Loucy (cell line): ENCODE measurements around the gene MOGAT3.

ENCODE experiments used
- H2AFZ ChIP-seq: fragments of 200-600 bp; sonication (generic); 2 replicates; pipeline ENCODE4 v1.6.0; 2016; ENCODE audit warnings: antibody characterized with exemption, mild to moderate bottlenecking, low read length, moderate library complexity
- H3F3A ChIP-seq: fragments of 200-600 bp; 2 replicates; pipeline ENCODE4 v1.6.0; 2016; ENCODE audit warnings: antibody characterized with exemption, low read depth, mild to moderate bottlenecking
- H3K27me3 ChIP-seq: fragments of 200-600 bp; sonication (generic); 2 replicates; pipeline ENCODE4 v1.6.1; 2014; ENCODE audit warnings: low read length, mild to moderate bottlenecking; ENCODE audit not compliant: insufficient read depth, poor library complexity, severe bottlenecking
- H3K36me3 ChIP-seq: fragments of 200-600 bp; sonication (generic); 2 replicates; pipeline ENCODE4 v1.6.1; 2016; ENCODE audit warnings: low read length; ENCODE audit not compliant: insufficient read depth
- H3K4me1 ChIP-seq: fragments of 200-600 bp; sonication (generic); 2 replicates; pipeline ENCODE4 v1.5.1; 2014; ENCODE audit warnings: low read length, mild to moderate bottlenecking; ENCODE audit not compliant: insufficient read depth, poor library complexity, severe bottlenecking
- H3K4me2 ChIP-seq: fragments of 200-600 bp; sonication (generic); 2 replicates; pipeline ENCODE4 v1.6.0; 2014; ENCODE audit warnings: antibody characterized with exemption, low read length, low read depth, mild to moderate bottlenecking; ENCODE audit not compliant: poor library complexity, severe bottlenecking
- H3K4me3 ChIP-seq: fragments of 200-600 bp; sonication (generic); 2 replicates; pipeline ENCODE4 v1.5.1; 2014; ENCODE audit warnings: low read length, mild to moderate bottlenecking, mixed read lengths; ENCODE audit not compliant: poor library complexity, severe bottlenecking
- H3K79me2 ChIP-seq: fragments of 200-600 bp; sonication (generic); 2 replicates; pipeline ENCODE4 v1.6.1; 2014; ENCODE audit warnings: low read length; ENCODE audit not compliant: insufficient read depth
- H3K9ac ChIP-seq: fragments of 200-600 bp; sonication (generic); 2 replicates; pipeline ENCODE4 v1.6.0; 2014; ENCODE audit warnings: mild to moderate bottlenecking, low read depth, low read length, moderate library complexity; ENCODE audit not compliant: poor library complexity, severe bottlenecking
- H3K9me2 ChIP-seq: fragments of 200-600 bp; sonication (generic); replicated peaks from 2 replicates; pipeline ENCODE4 v1.6.1; 2016; ENCODE audit warnings: low read depth, low read length, mixed read lengths
- H3K9me3 ChIP-seq: fragments of 200-600 bp; sonication (generic); 2 replicates; pipeline ENCODE4 v1.6.1; 2014; ENCODE audit warnings: mild to moderate bottlenecking, antibody characterized with exemption, low read length, low read depth; ENCODE audit not compliant: insufficient read depth
- H4K20me1 ChIP-seq: fragments of 200-600 bp; sonication (generic); 2 replicates; pipeline ENCODE4 v1.6.0; 2014; ENCODE audit warnings: antibody characterized with exemption, low read length, mild to moderate bottlenecking; ENCODE audit not compliant: insufficient read depth, poor library complexity, severe bottlenecking
- CTCF ChIP-seq: fragments of 200-600 bp; sonication (generic); conservative IDR thresholded peaks from 2 replicates; pipeline ENCODE4 v1.5.1; 2014; ENCODE audit warnings: mild to moderate bottlenecking, antibody characterized with exemption, low read length
- EZH2phosphoT487 ChIP-seq: fragments of 200-600 bp; IDR thresholded peaks from 2 replicates; pipeline ENCODE4 v1.6.1; 2018; ENCODE audit warnings: antibody characterized with exemption, mild to moderate bottlenecking, moderate library complexity, borderline replicate concordance

Gene MOGAT3

GRCh38 chr7:101232141-101232850 lies 31.5 kb upstream of the MOGAT3 start:
- Histone ChIP-seq H3K27me3 (no peaks in the 10 kb centered on the region), H3F3A (no peaks in the 10 kb centered on the region), H3K79me2 (no peaks in the 10 kb centered on the region), H4K20me1 (no peaks in the 10 kb centered on the region), H3K4me3 (no peak overlapping the region), H3K36me3 (no peaks in the 10 kb centered on the region), H3K9me3 (no peaks in the 10 kb centered on the region), H2AFZ (no peak overlapping the region), H3K9me2 (no peaks in the 10 kb centered on the region), H3K9ac (no peak overlapping the region), H3K4me1 (no peaks in the 10 kb centered on the region), H3K4me2 (no peak overlapping the region)
- TF ChIP-seq EZH2phosphoT487 (no peak), CTCF (no peak)

GRCh38 chr7:101231644-101232043 lies 30.8 kb upstream of the MOGAT3 start:
- Histone ChIP-seq H3F3A (no peaks in the 10 kb centered on the region), H3K79me2 (no peaks in the 10 kb centered on the region), H4K20me1 (no peaks in the 10 kb centered on the region), H3K27me3 (no peaks in the 10 kb centered on the region), H3K9me3 (no peaks in the 10 kb centered on the region), H3K9ac (no peak overlapping the region), H3K4me2 (no peak overlapping the region), H3K9me2 (no peaks in the 10 kb centered on the region), H3K4me1 (no peaks in the 10 kb centered on the region), H2AFZ (no peak overlapping the region), H3K4me3 (no peak overlapping the region), H3K36me3 (no peaks in the 10 kb centered on the region)
- TF ChIP-seq CTCF (no peak), EZH2phosphoT487 (no peak)

GRCh38 chr7:101226721-101227120 lies 25.9 kb upstream of the MOGAT3 start:
- Histone ChIP-seq H3K9ac (no peak overlapping the region), H3K27me3 (no peaks in the 10 kb centered on the region), H2AFZ (no peak overlapping the region), H3F3A (no peaks in the 10 kb centered on the region), H4K20me1 (no peaks in the 10 kb centered on the region), H3K4me3 (no peak overlapping the region), H3K79me2 (no peaks in the 10 kb centered on the region), H3K4me1 (no peaks in the 10 kb centered on the region), H3K9me2 (no peaks in the 10 kb centered on the region), H3K36me3 (no peaks in the 10 kb centered on the region), H3K4me2 (no peak overlapping the region), H3K9me3 (no peaks in the 10 kb centered on the region)
- TF ChIP-seq CTCF (no peak), EZH2phosphoT487 (no peak)
